ENCODE measurements around the gene CEP72.

Gene CEP72

GRCh38 chr5:661891-662750 lies 50.0 kb downstream of the CEP72 start:
- no peak for DNase-seq

- no peak for DNase-seq
Measured at GRCh38 chr5:662751-663435, 50.8 kb downstream of the CEP72 start.

GRCh38 chr5:663436-664342 lies 51.5 kb downstream of the CEP72 start:
- no peak for DNase-seq

- no peak for DNase-seq
Measured at GRCh38 chr5:664343-664993, 52.3 kb downstream of the CEP72 start.

- no peak for DNase-seq
Measured at GRCh38 chr5:664994-665360, 52.8 kb downstream of the CEP72 start.

GRCh38 chr5:665541-665955 lies 53.4 kb downstream of the CEP72 start:
- no peak for DNase-seq

GRCh38 chr5:665956-666711 lies 54.0 kb downstream of the CEP72 start:
- DNase-seq: no peak

GRCh38 chr5:666816-667498 lies 54.8 kb downstream of the CEP72 start:
- no peak for DNase-seq

- no peak for DNase-seq
Measured at GRCh38 chr5:668283-668995, 56.3 kb downstream of the CEP72 start.

GRCh38 chr5:669111-669841 lies 57.1 kb downstream of the CEP72 start:
- no peak for DNase-seq

GRCh38 chr5:669842-670395 lies 57.8 kb downstream of the CEP72 start:
- DNase-seq: no peak

- DNase-seq: no peak
Measured at GRCh38 chr5:670396-671270, 58.5 kb downstream of the CEP72 start.

GRCh38 chr5:671459-672328 lies 59.6 kb downstream of the CEP72 start:
- no peak for DNase-seq

GRCh38 chr5:672329-673160 lies 60.4 kb downstream of the CEP72 start:
- no peak for DNase-seq

GRCh38 chr5:673161-673830 lies 61.2 kb downstream of the CEP72 start:
- DNase-seq: no peak
